ENCODE data around the gene TBX10.

DNA sequence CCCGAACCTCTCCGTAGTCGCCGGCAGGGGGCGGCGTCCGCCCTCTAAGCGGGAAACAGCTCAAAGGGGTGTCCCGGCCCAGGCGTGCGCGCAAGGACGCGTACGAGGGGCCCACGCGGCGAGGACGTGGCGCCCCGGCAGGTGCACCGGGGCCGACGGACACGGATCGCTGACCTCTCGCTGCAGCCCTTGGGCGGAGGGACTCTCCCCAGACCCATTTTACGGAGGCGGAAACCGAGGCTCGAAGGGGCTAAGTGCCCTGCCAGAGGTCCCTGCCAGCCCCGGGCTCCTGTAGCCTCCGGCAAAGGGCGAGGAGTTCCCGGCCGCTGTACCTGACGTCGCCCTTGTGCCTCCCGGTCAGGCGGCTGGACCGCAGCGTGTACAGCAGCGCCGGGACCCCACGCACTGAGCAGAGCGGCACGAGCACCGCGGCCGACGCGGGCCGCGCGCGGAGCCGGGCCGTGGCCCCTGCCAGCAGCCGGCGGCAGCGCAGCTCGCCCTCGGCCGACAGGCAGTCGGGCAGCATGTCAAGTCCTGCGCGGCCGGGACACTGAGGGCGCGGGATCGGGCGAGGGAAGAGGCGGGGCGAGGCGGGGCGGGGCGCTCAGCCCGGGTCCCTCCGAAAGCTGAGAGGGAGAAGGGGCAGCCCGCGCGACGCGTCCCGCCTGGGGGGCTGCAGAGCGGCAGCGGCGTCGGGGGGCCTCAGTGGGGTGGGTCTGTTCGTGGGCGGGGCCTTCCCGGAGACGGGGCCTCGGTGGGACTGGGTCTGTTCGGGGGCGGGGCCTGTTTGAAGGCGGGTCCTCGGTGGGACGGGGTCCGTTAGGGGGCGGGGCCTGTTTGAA is 10.0 kb downstream of the TBX10 start, which contains the start of gene NUDT8:
- TF ChIP-seq, protein P1, sequence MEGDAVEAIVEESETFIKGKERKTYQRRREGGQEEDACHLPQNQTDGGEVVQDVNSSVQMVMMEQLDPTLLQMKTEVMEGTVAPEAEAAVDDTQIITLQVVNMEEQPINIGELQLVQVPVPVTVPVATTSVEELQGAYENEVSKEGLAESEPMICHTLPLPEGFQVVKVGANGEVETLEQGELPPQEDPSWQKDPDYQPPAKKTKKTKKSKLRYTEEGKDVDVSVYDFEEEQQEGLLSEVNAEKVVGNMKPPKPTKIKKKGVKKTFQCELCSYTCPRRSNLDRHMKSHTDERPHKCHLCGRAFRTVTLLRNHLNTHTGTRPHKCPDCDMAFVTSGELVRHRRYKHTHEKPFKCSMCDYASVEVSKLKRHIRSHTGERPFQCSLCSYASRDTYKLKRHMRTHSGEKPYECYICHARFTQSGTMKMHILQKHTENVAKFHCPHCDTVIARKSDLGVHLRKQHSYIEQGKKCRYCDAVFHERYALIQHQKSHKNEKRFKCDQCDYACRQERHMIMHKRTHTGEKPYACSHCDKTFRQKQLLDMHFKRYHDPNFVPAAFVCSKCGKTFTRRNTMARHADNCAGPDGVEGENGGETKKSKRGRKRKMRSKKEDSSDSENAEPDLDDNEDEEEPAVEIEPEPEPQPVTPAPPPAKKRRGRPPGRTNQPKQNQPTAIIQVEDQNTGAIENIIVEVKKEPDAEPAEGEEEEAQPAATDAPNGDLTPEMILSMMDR (IDR thresholded peaks at IDR 0.05; ENCODE audit: low read depth, low read length, poor library complexity, severe bottlenecking): peak; percentile 6
- no peak for TF ChIP-seq EZH2phosphoT487 (IDR thresholded peaks at IDR 0.05; ENCODE audit: borderline replicate concordance, low read length)
